ENCODE results near the gene NCLN. TPM values are rescaled to one million over a fixed set of nuclear protein-coding genes. Genes with fewer than 3 reads are reported as not detected.

The NCLN gene
- total RNA-seq, 1 donor from 2014 or later: 57.0 TPM

GRCh38 chr19:3186160-3186688 is 494 bp downstream of the NCLN start:
- TF ChIP-seq CTCF (IDR thresholded peaks at IDR 0.05; ENCODE audit: insufficient read depth, low read length, poor library complexity, severe bottlenecking): no peak
- DNase-seq (ENCODE audit: low read depth): no peak
- Histone ChIP-seq H3K4me3 (ENCODE audit: low read depth, low read length) (peak overlapping the region; percentile 95), H3K36me3 (ENCODE audit: control insufficient read depth, insufficient read depth, low read length) (no peaks in the 10 kb centered on the region), H3K27me3 (ENCODE audit: control insufficient read depth, insufficient read depth, low read length) (no peaks in the 10 kb centered on the region)

- no peak for DNase-seq (ENCODE audit: low read depth)
- no peak for TF ChIP-seq CTCF (IDR thresholded peaks at IDR 0.05; ENCODE audit: insufficient read depth, low read length, poor library complexity, severe bottlenecking)
- no peaks in the 10 kb centered on the region for H3K36me3 ChIP-seq (ENCODE audit: control insufficient read depth, insufficient read depth, low read length)
- peak overlapping the region; percentile 95 for H3K4me3 ChIP-seq (ENCODE audit: low read depth, low read length)
- no peaks in the 10 kb centered on the region for H3K27me3 ChIP-seq (ENCODE audit: control insufficient read depth, insufficient read depth, low read length)
Measured at GRCh38 chr19:3186891-3187661, 1.3 kb downstream of the NCLN start.

DNA sequence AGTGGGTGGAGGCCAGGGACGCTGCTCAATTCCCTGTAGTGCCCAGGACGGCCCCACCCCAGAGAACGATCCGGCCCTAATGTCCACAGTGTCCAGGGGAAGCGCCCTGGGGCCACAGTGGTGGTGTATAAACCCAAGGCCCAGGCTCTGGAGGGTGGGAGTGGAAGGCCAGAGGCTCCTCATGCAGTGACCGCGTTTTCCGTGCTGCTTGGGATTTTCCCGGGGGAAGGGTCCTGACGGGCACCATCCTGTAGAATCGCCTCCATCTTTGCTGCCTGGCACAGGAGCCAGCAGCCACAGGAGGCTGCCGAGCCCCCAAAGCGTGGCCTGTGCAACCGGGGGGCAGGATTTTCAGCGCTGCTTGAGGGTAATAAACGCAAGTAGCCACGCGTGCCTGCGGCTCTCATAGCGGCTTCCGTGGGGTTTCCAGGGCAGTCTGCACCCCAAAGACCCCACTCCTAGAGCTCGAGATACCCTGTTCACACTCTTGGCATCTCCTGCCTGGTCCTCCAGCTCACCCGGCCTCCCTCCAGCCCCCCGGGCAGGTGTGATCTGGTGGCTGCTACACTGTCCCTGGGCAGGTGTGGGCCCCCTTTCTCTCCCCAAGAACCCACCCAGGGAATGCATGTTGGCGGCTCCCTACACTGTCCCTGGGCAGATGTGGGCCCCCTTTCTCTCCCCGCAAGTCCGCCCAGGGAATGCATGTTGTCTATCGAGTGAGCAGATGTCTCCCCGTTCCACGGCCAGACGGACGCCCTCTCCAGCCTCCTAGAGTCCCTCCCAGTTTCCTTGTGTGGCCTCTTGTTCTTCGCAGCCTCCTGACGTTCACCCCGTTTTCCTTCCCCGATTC is 2.2 kb downstream of the NCLN start:
- TF ChIP-seq CTCF (IDR thresholded peaks at IDR 0.05; ENCODE audit: insufficient read depth, low read length, poor library complexity, severe bottlenecking): no peak
- DNase-seq (ENCODE audit: low read depth): no peak
- Histone ChIP-seq H3K36me3 (ENCODE audit: control insufficient read depth, insufficient read depth, low read length) (no peaks in the 10 kb centered on the region), H3K27me3 (ENCODE audit: control insufficient read depth, insufficient read depth, low read length) (no peaks in the 10 kb centered on the region), H3K4me3 (ENCODE audit: low read depth, low read length) (no peak overlapping the region)

DNA sequence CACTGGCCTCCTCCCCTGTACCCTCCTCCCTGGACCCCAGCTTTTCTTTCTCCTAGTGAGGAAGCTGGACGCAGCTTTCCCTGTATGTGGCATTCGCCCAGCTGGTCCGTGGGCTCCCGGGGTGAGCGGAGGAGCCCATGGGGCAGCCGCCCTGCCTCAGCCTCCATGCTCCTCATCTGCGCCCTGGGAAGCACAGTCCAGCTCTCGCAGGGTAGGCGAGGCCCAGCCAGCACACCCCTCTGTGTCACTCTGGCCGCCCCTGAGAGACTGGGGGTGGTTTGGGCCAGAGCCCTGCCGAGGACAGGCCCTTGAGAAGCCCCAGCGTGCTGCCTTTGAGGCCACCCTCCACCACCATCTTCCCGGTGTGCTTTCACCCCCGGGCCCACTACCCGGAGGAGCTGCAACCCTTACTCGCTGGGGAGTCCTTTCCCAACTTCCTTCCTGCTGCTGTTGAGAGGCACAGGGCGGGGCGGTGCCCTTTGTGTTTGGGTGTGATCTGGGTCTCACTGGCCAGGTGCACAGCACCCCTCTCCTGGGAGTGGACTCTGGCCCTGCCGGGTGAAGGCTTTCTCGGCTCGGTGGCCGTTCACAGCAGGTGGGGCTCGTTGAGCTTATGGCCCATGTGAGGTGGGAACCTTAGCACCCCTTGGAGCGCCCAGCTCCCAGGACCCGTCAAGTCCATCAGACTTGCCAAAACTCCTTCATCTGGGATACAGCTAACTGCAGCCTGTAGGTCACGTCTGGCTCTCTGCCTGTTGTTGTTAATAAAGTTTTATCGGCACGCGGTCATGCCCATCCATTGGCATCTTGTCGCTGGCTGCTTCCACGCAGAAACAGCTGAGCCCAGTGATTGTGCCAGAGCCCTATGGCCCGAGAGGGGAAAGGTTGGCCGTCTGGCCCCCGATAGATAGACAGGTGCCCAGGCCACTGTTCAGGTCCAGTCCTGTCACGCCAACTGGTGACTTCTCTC is 3.2 kb downstream of the NCLN start:
- Histone ChIP-seq H3K4me3 (ENCODE audit: low read depth, low read length) (no peak overlapping the region), H3K27me3 (ENCODE audit: control insufficient read depth, insufficient read depth, low read length) (no peaks in the 10 kb centered on the region), H3K36me3 (ENCODE audit: control insufficient read depth, insufficient read depth, low read length) (no peaks in the 10 kb centered on the region)
- DNase-seq (ENCODE audit: low read depth): no peak
- TF ChIP-seq CTCF (IDR thresholded peaks at IDR 0.05; ENCODE audit: insufficient read depth, low read length, poor library complexity, severe bottlenecking): no peak

DNA sequence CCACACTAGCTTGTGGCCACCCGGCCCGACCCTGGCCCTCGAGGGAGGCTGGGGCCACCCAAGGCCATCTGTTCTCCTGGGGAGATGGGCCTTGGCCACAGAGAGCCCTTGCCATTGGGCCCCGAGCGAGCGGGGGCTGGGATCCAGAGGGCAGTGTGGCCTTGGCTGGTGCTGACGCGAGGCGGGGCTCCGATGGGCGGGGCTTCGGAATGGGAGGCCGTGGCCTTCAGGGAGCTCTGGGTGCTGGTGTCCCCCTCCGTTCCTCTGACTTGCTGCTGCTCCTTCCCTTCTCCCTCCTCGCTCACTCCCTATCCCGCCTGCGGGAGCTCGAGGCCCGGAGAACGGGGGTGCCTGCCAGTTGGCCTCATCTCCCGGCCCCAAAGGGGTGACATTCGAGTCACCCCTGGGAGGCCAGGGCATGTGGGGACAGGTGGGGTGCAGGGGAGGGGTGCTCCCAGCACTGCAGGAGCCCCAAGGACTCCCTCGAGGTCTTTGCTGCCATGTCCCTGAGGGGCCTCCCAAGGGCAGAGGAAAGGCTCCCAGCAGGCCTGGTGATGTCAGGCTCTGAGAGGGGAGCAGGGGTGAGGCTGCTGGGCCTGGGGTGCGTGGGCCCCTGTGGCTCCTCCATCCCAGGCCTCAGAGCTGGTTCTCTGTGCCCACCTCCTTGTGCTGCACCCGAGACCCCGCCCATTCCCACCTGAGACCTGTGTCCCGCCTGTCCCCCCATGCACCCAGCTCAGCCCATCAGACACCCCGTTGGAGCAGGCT is 4.2 kb downstream of the NCLN start:
- Histone ChIP-seq H3K4me3 (ENCODE audit: low read depth, low read length) (no peak overlapping the region), H3K27me3 (ENCODE audit: control insufficient read depth, insufficient read depth, low read length) (no peaks in the 10 kb centered on the region), H3K36me3 (ENCODE audit: control insufficient read depth, insufficient read depth, low read length) (no peaks in the 10 kb centered on the region)
- no peak for DNase-seq (ENCODE audit: low read depth)
- no peak for TF ChIP-seq CTCF (IDR thresholded peaks at IDR 0.05; ENCODE audit: insufficient read depth, low read length, poor library complexity, severe bottlenecking)

Measured in kidney epithelial cell (primary cell).